Cerebellar nuclear complex (tissue), 1 donor: ENCODE results near the gene DDX41.

Experiments
- DNase-seq, 2 experiments: peaks; one replicate each; lab custom pipeline; 2025; lab: John Stamatoyannopoulos, UW

Gene DDX41

GRCh38 chr5:177513500-177513899, 3.3 kb downstream of the DDX41 start:
- no peak for DNase-seq

- DNase-seq, result no peak
Measured at GRCh38 chr5:177512736-177513380, 3.9 kb downstream of the DDX41 start.

GRCh38 chr5:177511796-177512675, 4.7 kb downstream of the DDX41 start:
- DNase-seq, result no peak

GRCh38 chr5:177511181-177511580, 5.6 kb downstream of the DDX41 start:
- no peak for DNase-seq

- DNase-seq, result no peak
Measured at GRCh38 chr5:177510567-177511053, 6.2 kb downstream of the DDX41 start.

GRCh38 chr5:177509991-177510566, 6.7 kb downstream of the DDX41 start:
- DNase-seq, result no peak

GRCh38 chr5:177509381-177509951, 7.3 kb downstream of the DDX41 start, which contains the start of gene DOK3:
Gene DOK3, minus strand, starts transcription at chr5:177509826. Its CDS starts 286 bp downstream, at chr5:177509540.
- DNase-seq, result no peak

GRCh38 chr5:177508837-177509236, 7.9 kb downstream of the DDX41 start:
- DNase-seq, result no peak

GRCh38 chr5:177508221-177508611, 8.5 kb downstream of the DDX41 start:
- DNase-seq, result no peak

- no peak for DNase-seq
Measured at GRCh38 chr5:177507596-177508220, 9.1 kb downstream of the DDX41 start.

GRCh38 chr5:177507165-177507564, 9.6 kb downstream of the DDX41 start:
- no peak for DNase-seq

- DNase-seq, result no peak
Measured at GRCh38 chr5:177505075-177505474, 11.7 kb downstream of the DDX41 start.

- no peak for DNase-seq
Measured at GRCh38 chr5:177504086-177505056, 12.4 kb downstream of the DDX41 start.

GRCh38 chr5:177503351-177504085, 13.2 kb downstream of the DDX41 start:
- no peak for DNase-seq

- no peak for DNase-seq
Measured at GRCh38 chr5:177502886-177503285, 13.9 kb downstream of the DDX41 start.

- no peak for DNase-seq
Measured at GRCh38 chr5:177501874-177502678, 14.7 kb downstream of the DDX41 start.

GRCh38 chr5:177500685-177501522, 15.9 kb downstream of the DDX41 start:
- peak; percentile 11 to 46 for DNase-seq

GRCh38 chr5:177499842-177500241, 16.9 kb downstream of the DDX41 start:
- no peak for DNase-seq
